Measurements from ENCODE around the gene GNAT3. TPM values are rescaled to one million over a fixed set of nuclear protein-coding genes. Genes with fewer than 3 reads are reported as not detected.

Gene GNAT3
- total RNA-seq, 1 donor from 2014 or later = not detected

- H3K36me3 ChIP-seq = no peaks in the 10 kb centered on the region
- TF ChIP-seq POLR2AphosphoS5 (IDR thresholded peaks at IDR 0.05; ENCODE audit: insufficient read depth in 1 of 2, low read depth in 1 of 2) (no peak), CTCF (IDR thresholded peaks at IDR 0.05) (no peak), POLR2A (IDR thresholded peaks at IDR 0.05) (no peak)
- DNase-seq (ENCODE audit: extremely low spot score in 2 of 2) = no peak
- H3K4me1 ChIP-seq = no peaks in the 10 kb centered on the region
- H3K27ac ChIP-seq = no peak overlapping the region
- no peaks in the 10 kb centered on the region for H3K27me3 ChIP-seq
- H3K9me3 ChIP-seq = no peaks in the 10 kb centered on the region
- intact Hi-C loops (cut with DNase I) = loop anchor here (10.0 kb wide), 1 partner anchor 228 kb away; no protein-coding TSS in a partner anchor
- no peak overlapping the region for H3K4me3 ChIP-seq
Measured at GRCh38 chr7:80427218-80427617, 84.6 kb downstream of the GNAT3 start.

- intact Hi-C loops (cut with DNase I) = loop anchor here (10.0 kb wide), 1 partner anchor 234 kb away; no protein-coding TSS in a partner anchor
- Histone ChIP-seq H3K27ac (no peak overlapping the region), H3K27me3 (no peaks in the 10 kb centered on the region), H3K36me3 (no peaks in the 10 kb centered on the region), H3K9me3 (no peaks in the 10 kb centered on the region), H3K4me3 (no peak overlapping the region), H3K4me1 (no peaks in the 10 kb centered on the region)
- TF ChIP-seq CTCF (IDR thresholded peaks at IDR 0.05) (no peak), POLR2AphosphoS5 (IDR thresholded peaks at IDR 0.05; ENCODE audit: insufficient read depth in 1 of 2, low read depth in 1 of 2) (no peak), POLR2A (IDR thresholded peaks at IDR 0.05) (no peak)
- no peak for DNase-seq (ENCODE audit: extremely low spot score in 2 of 2)
Measured at GRCh38 chr7:80420876-80421275, 91.0 kb downstream of the GNAT3 start.

- Histone ChIP-seq H3K36me3 (no peaks in the 10 kb centered on the region), H3K4me1 (no peaks in the 10 kb centered on the region), H3K9me3 (no peaks in the 10 kb centered on the region), H3K27ac (no peak overlapping the region), H3K4me3 (no peak overlapping the region), H3K27me3 (no peaks in the 10 kb centered on the region)
- DNase-seq (ENCODE audit: extremely low spot score in 2 of 2) = no peak
- intact Hi-C loops (cut with DNase I) = no loop called here
- no peak for TF ChIP-seq POLR2A (IDR thresholded peaks at IDR 0.05)
- TF ChIP-seq POLR2AphosphoS5 (IDR thresholded peaks at IDR 0.05; ENCODE audit: insufficient read depth in 1 of 2, low read depth in 1 of 2) = no peak
- no peak for TF ChIP-seq CTCF (IDR thresholded peaks at IDR 0.05)
Measured at GRCh38 chr7:80417211-80417793, 94.6 kb downstream of the GNAT3 start.

- no peak for DNase-seq (ENCODE audit: extremely low spot score in 2 of 2)
- intact Hi-C loops (cut with DNase I) = no loop called here
- no peaks in the 10 kb centered on the region for H3K9me3 ChIP-seq
- H3K4me3 ChIP-seq = no peak overlapping the region
- H3K27ac ChIP-seq = no peak overlapping the region
- H3K27me3 ChIP-seq = no peaks in the 10 kb centered on the region
- no peaks in the 10 kb centered on the region for H3K36me3 ChIP-seq
- no peaks in the 10 kb centered on the region for H3K4me1 ChIP-seq
- TF ChIP-seq POLR2AphosphoS5 (IDR thresholded peaks at IDR 0.05; ENCODE audit: insufficient read depth in 1 of 2, low read depth in 1 of 2) = no peak
- TF ChIP-seq POLR2A (IDR thresholded peaks at IDR 0.05) = no peak
Measured at GRCh38 chr7:80415522-80415921, 96.3 kb downstream of the GNAT3 start.

- no peaks in the 10 kb centered on the region for H3K4me1 ChIP-seq
- DNase-seq (ENCODE audit: extremely low spot score in 2 of 2) = no peak
- H3K27me3 ChIP-seq = no peaks in the 10 kb centered on the region
- H3K27ac ChIP-seq = no peak overlapping the region
- H3K4me3 ChIP-seq = no peak overlapping the region
- intact Hi-C loops (cut with DNase I) = no loop called here
- TF ChIP-seq POLR2AphosphoS5 (IDR thresholded peaks at IDR 0.05; ENCODE audit: insufficient read depth in 1 of 2, low read depth in 1 of 2) (no peak), CTCF (IDR thresholded peaks at IDR 0.05) (no peak)
- no peaks in the 10 kb centered on the region for H3K9me3 ChIP-seq
- no peaks in the 10 kb centered on the region for H3K36me3 ChIP-seq
Measured at GRCh38 chr7:80415114-80415513, 96.8 kb downstream of the GNAT3 start.

Data from vagina (tissue), 2 donors.